Measurements from ENCODE around the gene CACNA2D3.

GRCh38 chr3:54342676-54343075, 220.3 kb downstream of the CACNA2D3 start:
- TF ChIP-seq CTCF (conservative IDR thresholded peaks at IDR 0.05; ENCODE audit: low read length) (no peak), EZH2phosphoT487 (IDR thresholded peaks at IDR 0.05; ENCODE audit: borderline replicate concordance, low read depth, low read length) (no peak)
